Tongue (tissue), 2 donors: ENCODE data around the gene CDK12. TPM values are rescaled to one million over a fixed set of nuclear protein-coding genes. Genes with fewer than 3 reads are reported as not detected.
"Not testable (repeated sequence)": the region's sequence is repeated elsewhere in the genome, so short reads cannot be mapped to it uniquely, and the experiment has no call there.

Experiments
- DNase-seq: peaks from one replicate; pipeline ENCODE4 v3.0.0-alpha.2; 2015
- total RNA-seq: library from RNA; depleted of rRNA; stranded (reverse); fragments of >200 nt; gene quantifications from one replicate; pipeline ENCODE4 v1.2.3, GENCODE V29; 2014

Gene CDK12
- total RNA-seq, 1 donor from 2014 or later = 28.2 TPM

DNA sequence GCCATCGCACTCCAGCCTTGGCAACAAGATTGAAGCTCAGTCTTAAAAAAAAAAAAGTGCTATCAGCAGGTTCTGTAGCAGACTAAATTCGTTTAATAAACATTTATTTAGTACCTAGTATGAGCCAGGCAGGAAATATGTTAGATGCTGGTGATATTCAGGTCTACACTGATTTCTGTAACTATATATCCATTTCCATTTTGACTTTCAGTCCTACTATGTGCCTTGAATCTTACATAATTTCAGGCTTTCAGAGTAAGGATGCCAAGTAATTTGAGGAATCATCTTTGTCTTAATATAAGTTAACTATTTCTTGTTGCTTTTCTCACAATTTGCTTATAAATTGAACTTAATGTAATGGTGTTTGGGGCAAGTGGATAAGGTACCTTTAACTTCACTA lies 46.2 kb downstream of the CDK12 start:
- DNase-seq = no peak

DNA sequence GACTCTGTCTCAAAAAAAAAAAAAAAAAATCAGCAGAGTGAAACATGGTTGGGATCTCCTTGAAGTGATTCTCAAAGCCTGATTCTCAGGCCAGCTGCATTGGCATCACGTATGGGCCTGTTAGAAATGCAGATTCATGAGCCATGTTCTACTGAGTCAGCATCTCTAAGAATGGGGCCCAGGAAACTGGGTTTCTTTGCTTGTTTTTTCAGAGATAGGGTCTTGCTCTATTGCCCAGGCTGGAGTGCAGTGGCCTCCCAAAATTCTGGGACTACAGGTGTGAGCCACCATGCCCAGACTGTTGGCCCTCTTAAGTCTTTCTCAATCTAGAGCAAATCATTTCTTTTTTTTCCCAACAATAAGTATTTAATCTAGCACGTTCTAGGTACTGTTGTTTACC lies 47.7 kb downstream of the CDK12 start:
- no peak for DNase-seq

- DNase-seq = no peak
These were observed 52.0 kb downstream of the CDK12 start for GRCh38 chr17:39513309-39513708.

GRCh38 chr17:39513915-39514314 lies 52.6 kb downstream of the CDK12 start:
- DNase-seq = no peak

GRCh38 chr17:39517224-39517623 lies 55.9 kb downstream of the CDK12 start:
- no peak for DNase-seq

DNA sequence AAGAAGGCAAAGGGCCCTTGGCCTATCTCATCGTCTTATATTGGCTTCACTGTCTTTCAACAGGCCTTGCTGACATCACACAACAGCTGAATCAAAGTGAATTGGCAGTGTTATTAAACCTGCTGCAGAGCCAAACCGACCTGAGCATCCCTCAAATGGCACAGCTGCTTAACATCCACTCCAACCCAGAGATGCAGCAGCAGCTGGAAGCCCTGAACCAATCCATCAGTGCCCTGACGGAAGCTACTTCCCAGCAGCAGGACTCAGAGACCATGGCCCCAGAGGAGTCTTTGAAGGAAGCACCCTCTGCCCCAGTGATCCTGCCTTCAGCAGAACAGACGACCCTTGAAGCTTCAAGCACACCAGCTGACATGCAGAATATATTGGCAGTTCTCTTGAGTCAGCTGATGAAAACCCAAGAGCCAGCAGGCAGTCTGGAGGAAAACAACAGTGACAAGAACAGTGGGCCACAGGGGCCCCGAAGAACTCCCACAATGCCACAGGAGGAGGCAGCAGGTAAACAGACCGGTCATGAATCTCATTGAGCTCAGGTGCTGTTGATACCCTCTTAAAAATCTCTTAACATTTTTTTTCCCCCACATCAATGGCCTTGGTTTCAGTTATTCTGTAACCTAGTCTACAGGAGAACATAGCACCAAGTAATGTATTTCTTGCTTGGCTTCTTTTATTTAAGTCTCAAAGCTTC lies 64.7 kb downstream of the CDK12 start:
- DNase-seq = peak; percentile 22

DNA sequence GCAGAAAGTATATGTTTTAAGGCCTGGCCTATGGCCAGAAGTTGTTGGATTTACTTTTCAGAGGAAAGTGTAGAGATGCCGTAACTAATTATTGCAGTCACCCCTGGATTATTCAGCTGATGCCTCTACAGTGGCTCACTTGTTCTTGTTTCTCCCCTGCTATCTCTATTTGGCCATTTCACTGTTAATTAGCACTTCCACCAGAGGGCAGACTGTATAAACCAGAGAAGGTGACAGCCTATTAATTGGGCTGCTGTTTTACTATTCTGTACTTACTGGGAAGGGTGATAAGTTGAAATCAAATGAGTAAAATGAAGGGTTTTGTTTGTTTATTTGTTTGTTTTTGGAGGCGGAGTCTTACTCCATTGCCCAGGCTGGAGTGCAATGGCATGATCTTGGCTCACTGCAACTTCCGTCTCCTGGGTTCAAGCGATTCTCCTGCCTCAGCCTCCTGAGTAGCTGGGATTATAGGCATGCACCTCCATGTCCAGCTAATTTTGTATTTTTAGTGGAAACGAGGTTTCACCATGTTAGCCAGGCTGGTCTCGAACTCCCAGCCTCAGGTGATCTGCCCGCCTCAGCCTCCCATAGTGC lies 66.0 kb downstream of the CDK12 start:
- no peak for DNase-seq

DNA sequence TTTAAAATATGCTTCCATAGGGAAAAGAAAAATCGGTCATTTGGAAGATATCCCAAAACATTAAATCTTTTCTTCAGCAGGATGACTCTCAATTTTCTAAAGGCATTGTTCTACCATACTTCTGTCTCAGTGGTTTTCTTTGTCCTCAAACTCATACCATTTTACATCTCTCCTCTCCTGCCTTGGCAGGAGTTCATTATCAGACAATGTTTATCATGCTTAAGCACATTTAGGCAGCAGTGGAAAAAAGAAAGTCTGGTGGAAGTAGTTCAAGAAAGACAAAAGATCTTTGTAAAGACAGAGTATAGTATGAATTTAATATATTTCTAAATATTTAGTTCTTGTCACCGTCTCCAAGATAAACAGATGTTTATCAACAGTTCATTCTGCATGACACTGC lies 68.2 kb downstream of the CDK12 start:
- DNase-seq = no peak

- DNase-seq = no peak
These were observed 69.2 kb downstream of the CDK12 start for GRCh38 chr17:39530513-39530912.

DNA sequence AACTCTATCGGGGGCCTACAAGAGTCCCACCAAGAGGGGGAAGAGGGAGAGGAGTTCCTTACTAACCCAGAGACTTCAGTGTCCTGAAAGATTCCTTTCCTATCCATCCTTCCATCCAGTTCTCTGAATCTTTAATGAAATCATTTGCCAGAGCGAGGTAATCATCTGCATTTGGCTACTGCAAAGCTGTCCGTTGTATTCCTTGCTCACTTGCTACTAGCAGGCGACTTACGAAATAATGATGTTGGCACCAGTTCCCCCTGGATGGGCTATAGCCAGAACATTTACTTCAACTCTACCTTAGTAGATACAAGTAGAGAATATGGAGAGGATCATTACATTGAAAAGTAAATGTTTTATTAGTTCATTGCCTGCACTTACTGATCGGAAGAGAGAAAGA lies 70.0 kb downstream of the CDK12 start:
- DNase-seq = no peak

DNA sequence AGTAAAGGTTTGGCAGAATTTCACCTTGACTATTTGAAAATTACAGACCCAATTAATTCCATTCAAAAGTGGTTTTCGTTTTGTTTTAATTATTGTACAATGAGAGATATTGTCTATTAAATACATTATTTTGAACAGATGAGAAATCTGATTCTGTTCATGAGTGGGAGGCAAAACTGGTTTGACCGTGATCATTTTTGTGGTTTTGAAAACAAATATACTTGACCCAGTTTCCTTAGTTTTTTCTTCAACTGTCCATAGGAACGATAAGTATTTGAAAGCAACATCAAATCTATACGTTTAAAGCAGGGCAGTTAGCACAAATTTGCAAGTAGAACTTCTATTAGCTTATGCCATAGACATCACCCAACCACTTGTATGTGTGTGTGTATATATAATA lies 72.6 kb downstream of the CDK12 start:
- no peak for DNase-seq

GRCh38 chr17:39534768-39535405 lies 73.6 kb downstream of the CDK12 start:
- no peak for DNase-seq

GRCh38 chr17:39536468-39536867 lies 75.2 kb downstream of the CDK12 start:
- no peak for DNase-seq

GRCh38 chr17:39537364-39537763 lies 76.1 kb downstream of the CDK12 start:
- not testable (repeated sequence) for DNase-seq

GRCh38 chr17:39538866-39539265 lies 77.6 kb downstream of the CDK12 start:
- no peak for DNase-seq

GRCh38 chr17:39540611-39541010 lies 79.3 kb downstream of the CDK12 start:
- DNase-seq = no peak

GRCh38 chr17:39541652-39542051 lies 80.4 kb downstream of the CDK12 start:
- no peak for DNase-seq

- DNase-seq = no peak
These were observed 81.9 kb downstream of the CDK12 start for GRCh38 chr17:39543176-39543575.

- DNase-seq = no peak
These were observed 82.4 kb downstream of the CDK12 start for GRCh38 chr17:39543664-39544063.

GRCh38 chr17:39544361-39544760 lies 83.1 kb downstream of the CDK12 start:
- not testable (repeated sequence) for DNase-seq

- peak; percentile 77 for DNase-seq
These were observed 86.6 kb downstream of the CDK12 start for GRCh38 chr17:39547713-39548478.

GRCh38 chr17:39548494-39549225 lies 87.4 kb downstream of the CDK12 start:
- DNase-seq = peak; percentile 59
